Measurements from ENCODE around the gene PVR. TPM values are rescaled to one million over a fixed set of nuclear protein-coding genes. Genes with fewer than 3 reads are reported as not detected.

Gene PVR
- total RNA-seq, 1 donor from 2014 or later = 26.0 TPM

GRCh38 chr19:44660081-44660480 is 16.4 kb downstream of the PVR start:
- Histone ChIP-seq H3K36me3 (peaks cover 0 to 42% of the 10 kb centered on the region in 2 donors), H3K27ac (no peak overlapping the region), H3K27me3 (no peaks in the 10 kb centered on the region), H3K9me3 (no peaks in the 10 kb centered on the region), H3K4me1 (peaks cover 16% of the 10 kb centered on the region), H3K4me3 (no peak overlapping the region)
- TF ChIP-seq CTCF (IDR thresholded peaks at IDR 0.05) (no peak), POLR2A (IDR thresholded peaks at IDR 0.05) (no peak), POLR2AphosphoS5 (IDR thresholded peaks at IDR 0.05; ENCODE audit: insufficient read depth in 1 of 2, low read depth in 1 of 2) (no peak)
- no peak for DNase-seq (ENCODE audit: extremely low spot score in 2 of 2)
- intact Hi-C loops (cut with DNase I) = no loop called here

- peaks cover 16% of the 10 kb centered on the region for H3K4me1 ChIP-seq
- intact Hi-C loops (cut with DNase I) = no loop called here
- H3K36me3 ChIP-seq = peaks cover 0 to 33% of the 10 kb centered on the region in 2 donors
Observed at GRCh38 chr19:44661205-44661604, 17.5 kb downstream of the PVR start.

GRCh38 chr19:44661904-44662303 is 18.2 kb downstream of the PVR start:
- H3K36me3 ChIP-seq = peaks cover 0 to 27% of the 10 kb centered on the region in 2 donors
- no peak overlapping the region for H3K4me3 ChIP-seq
- no peak for DNase-seq (ENCODE audit: extremely low spot score in 2 of 2)
- intact Hi-C loops (cut with DNase I) = no loop called here
- H3K9me3 ChIP-seq = no peaks in the 10 kb centered on the region
- no peak overlapping the region for H3K27ac ChIP-seq
- TF ChIP-seq POLR2AphosphoS5 (IDR thresholded peaks at IDR 0.05; ENCODE audit: insufficient read depth in 1 of 2, low read depth in 1 of 2) (no peak), CTCF (IDR thresholded peaks at IDR 0.05) (no peak), POLR2A (IDR thresholded peaks at IDR 0.05) (no peak)
- H3K4me1 ChIP-seq = peaks cover 16% of the 10 kb centered on the region
- H3K27me3 ChIP-seq = no peaks in the 10 kb centered on the region

More at GRCh38 chr19:44661205-44661604, 17.5 kb downstream of the PVR start:
- Histone ChIP-seq H3K9me3 (no peaks in the 10 kb centered on the region), H3K4me3 (no peak overlapping the region), H3K27ac (no peak overlapping the region), H3K27me3 (no peaks in the 10 kb centered on the region)
- TF ChIP-seq POLR2AphosphoS5 (IDR thresholded peaks at IDR 0.05; ENCODE audit: insufficient read depth in 1 of 2, low read depth in 1 of 2) (no peak), CTCF (IDR thresholded peaks at IDR 0.05) (no peak), POLR2A (IDR thresholded peaks at IDR 0.05) (no peak)
- DNase-seq (ENCODE audit: extremely low spot score in 2 of 2) = no peak

GRCh38 chr19:44662691-44663385 is 19.1 kb downstream of the PVR start:
- intact Hi-C loops (cut with DNase I) = no loop called here
- H3K4me1 ChIP-seq = peaks cover 16% of the 10 kb centered on the region

More at GRCh38 chr19:44662691-44663385, 19.1 kb downstream of the PVR start:
- H3K27me3 ChIP-seq = no peaks in the 10 kb centered on the region
- TF ChIP-seq POLR2A (IDR thresholded peaks at IDR 0.05) (no peak), CTCF (IDR thresholded peaks at IDR 0.05) (no peak), POLR2AphosphoS5 (IDR thresholded peaks at IDR 0.05; ENCODE audit: insufficient read depth in 1 of 2, low read depth in 1 of 2) (no peak)
- no peaks in the 10 kb centered on the region for H3K9me3 ChIP-seq
- no peak overlapping the region for H3K4me3 ChIP-seq
- H3K27ac ChIP-seq = no peak overlapping the region
- DNase-seq (ENCODE audit: extremely low spot score in 2 of 2) = no peak
- H3K36me3 ChIP-seq = peaks cover 0 to 26% of the 10 kb centered on the region in 2 donors
